Midbrain (tissue), 1 donor: ENCODE measurements around the gene RALB.

Source experiments
- DNase-seq: peaks from one replicate; lab custom pipeline; 2025; lab: John Stamatoyannopoulos, UW

RALB gene, protein sequence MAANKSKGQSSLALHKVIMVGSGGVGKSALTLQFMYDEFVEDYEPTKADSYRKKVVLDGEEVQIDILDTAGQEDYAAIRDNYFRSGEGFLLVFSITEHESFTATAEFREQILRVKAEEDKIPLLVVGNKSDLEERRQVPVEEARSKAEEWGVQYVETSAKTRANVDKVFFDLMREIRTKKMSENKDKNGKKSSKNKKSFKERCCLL

DNA sequence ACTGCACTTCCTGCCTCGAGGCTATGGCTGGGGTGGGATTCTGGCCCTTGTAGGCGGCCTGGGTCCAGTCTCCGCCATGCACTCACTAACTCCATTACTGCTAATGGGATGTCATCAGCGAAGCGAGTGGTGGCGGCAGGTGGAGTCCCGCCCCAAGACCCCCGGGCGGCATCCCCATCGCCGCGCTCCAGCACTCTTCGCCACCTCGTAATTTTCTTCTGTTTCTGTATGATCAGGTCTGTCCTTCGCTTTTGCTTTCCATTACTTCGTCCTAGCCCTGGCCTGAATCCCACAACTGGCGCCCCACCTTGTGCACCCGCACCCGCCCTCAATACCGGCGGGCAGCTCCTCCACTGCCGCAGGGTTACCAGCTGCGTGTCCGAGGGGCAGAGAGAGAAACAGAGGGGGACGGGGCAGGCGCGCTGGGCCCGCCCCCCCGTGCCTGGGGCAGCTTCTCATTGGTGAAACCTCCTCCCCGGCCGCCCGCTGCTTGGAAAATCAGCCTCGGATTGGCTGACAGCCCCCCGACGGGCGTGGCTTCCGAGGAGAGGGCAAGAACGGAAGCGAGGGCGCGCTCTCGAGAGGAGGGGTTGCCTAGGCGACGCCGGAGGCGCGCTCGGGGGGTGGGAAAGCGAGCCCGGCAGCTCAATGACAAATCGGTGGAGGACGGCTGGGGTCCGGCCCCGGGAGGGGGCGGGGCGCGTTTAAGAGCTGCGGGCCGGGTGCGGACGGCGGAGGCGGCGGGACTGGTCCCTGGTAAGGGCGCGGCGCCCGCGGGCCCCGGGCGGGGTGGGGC is at the start of gene RALB:
Gene RALB, plus strand, starts transcription at position 628 of the 796 bp plus-strand sequence. CDS start 25,813 bp downstream, outside the sequence.
- peak; percentile 99 for DNase-seq

DNA sequence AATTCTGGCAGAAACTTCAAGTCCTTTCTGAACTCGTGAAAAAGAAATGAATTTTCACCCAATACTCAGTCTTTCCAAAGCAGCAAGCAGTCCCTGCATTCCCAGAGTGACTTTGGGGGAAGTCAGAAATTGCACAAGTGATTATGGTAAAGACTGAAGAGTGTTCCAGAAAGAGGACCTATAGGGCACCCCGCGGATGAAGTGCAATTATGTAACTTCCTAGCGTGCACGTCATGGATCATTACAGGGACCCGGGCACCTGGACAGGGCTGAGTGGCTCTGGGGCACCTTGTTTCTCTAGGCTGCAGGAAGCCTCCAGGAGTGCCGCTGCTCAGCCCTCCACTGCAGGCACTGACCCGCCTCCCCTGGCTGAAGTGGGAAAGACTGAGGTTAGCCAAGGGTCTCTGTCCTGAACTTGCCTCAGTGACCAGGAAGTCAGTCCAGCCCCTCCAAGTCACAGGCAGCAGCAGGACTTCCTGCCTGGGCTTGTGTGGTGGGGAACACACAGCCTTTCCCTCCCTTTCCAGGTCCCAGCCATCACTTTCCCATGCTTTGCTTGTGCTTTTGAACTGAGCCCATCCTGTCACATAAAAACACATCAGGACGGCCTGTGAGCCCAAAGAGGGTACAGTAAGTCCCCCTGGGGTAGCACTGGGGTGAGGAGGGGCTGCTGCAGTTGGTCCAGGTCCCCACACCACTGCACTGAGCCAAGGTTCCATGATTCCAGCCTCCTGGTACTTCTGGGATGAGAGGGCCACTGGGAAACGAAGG is 49.2 kb upstream of the RALB start:
- no peak for DNase-seq

DNA sequence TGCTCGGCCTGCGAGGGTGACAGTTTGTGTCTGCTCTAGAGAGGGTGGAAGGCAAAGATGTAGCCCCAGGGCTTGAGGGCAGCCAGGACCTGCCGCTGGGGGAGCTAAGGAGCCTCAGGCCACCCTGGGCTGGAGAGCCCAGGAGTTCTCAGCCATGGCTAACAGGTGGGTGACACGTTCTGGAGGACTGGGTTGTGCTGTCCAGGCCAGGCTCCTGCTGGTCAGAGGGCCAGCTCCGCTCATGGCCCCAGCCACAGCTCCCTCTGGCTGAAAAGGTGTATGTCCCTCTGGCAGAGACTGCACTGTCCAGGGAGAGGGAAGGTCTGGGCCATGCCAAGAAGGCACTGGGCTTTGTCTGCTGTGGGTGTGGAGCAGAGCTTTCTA is 48.6 kb upstream of the RALB start:
- no peak for DNase-seq

- no peak for DNase-seq
Observed at GRCh38 chr2:120204417-120204816, 48.2 kb upstream of the RALB start.

DNA sequence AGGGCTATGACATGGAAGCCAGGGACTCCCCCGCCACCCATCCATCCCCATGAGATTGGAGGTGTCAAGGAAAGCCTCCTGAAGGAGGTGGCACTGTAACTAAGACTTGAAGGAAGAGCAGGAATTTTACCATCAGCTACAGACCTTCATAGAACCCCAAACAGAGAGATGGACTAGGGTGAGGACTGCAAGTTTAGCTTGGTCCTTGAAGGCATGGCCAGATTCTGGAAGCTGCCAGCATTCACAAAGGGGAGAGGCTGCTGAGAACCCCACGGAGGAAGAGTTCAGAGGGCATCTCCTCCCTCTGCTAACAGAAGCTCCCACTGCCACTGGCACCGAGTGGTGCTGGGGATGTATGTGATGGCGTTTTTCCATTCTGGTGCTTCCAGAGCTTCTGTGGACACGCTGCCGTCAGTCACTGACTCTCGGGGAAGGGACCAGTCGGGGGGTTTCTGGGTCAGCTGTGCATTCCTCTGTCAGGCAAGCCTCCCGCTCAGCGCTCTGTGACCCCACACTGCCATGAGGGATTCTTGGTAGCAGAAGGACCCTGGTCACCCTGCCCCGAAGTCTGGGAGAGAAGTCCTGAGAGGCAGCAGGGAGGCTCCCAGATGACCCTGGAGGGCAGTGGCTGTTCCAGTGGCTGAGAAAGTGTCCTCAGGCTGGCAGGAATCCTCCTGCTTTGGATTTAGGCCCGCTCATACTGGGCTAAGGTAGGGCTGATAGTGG is 47.5 kb upstream of the RALB start:
- DNase-seq = no peak

- DNase-seq = no peak
Observed at GRCh38 chr2:120206022-120206581, 46.5 kb upstream of the RALB start.

DNA sequence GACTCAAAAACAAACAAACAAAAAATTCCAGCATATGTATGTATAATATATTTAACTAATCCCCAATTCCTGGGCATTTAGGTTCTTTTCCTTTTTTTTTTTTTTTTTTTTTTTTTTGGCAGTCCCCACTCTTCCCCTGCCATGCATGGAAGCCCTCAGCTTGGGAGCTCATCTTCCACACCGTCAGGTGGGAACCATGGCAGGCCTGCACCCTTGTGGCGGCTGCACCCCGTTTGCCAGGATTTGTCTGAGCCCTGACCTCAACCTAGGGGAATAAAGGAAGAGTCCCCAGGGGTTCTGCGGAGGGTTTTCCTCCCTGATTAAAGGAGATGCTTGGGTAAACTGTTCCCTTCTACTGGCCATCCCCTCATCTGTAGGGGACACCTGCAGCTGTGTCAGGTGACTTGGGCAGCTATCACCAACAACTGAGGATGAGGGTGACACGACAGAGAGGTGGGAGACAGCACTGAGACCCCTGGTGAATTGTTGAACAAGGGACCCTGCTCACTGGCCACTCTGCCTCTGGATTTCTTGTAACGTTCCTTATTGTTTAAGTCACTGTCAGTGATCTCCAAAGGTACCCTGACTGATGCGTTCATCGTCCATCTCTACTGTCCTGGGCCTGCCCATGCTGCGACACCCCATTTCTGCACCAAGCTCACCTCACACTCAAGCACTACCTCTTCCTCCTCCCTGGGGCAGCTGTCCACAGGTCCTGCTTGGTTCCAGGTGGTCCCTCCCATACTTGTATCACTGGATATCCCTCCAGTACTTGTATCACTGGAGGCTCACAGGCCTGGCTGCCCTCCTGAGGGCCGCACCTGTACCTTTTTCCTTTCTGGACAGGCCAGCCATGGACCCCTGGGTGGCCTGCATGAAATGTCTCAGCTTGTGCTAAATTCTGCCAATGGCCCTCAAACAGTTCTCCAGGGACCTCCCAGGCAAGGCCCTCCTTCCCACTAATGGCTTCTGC is 44.0 kb upstream of the RALB start:
- no peak for DNase-seq

DNA sequence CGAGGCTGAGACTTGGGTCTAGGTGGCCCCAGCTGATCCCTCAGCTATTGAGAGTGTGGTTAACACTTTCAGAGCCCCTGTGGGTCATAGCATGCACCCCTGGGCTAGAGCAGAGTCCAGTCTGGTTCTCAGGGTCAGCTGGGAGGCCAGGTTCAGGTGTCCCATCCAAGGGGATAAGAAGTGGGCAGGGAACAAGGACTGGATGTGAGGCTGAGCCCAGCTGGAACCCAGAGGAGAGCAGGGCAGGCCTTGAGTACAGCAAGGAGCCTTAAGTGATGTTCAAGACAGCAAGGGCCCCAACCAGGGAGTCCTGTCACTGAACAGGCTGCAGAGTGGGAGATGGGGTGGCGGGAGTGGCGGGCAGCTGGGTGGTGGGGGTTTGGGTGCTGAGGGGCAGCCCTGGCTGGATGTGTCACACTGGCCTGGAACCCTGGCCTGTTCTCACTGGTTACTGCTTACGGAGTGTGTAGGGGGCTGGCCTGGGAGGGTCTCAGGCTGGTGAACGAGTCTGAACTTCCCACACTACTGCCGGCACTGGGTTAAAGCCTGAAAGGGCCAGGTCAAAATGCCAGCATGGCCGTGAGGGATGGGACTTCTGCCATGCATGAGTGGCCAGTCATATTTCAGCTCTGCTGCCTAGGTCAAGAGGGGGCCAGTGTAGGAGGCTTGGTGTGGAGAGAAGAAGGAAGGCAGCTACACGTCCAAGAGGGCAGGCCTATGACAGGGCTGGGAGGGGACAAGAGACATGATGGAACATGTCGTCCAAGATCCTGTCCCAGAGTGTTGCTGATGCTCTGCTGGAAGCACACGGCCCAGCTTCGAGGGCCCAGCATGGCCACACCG is 43.0 kb upstream of the RALB start:
- no peak for DNase-seq

GRCh38 chr2:120210270-120210693 is 42.4 kb upstream of the RALB start:
- DNase-seq = no peak

DNA sequence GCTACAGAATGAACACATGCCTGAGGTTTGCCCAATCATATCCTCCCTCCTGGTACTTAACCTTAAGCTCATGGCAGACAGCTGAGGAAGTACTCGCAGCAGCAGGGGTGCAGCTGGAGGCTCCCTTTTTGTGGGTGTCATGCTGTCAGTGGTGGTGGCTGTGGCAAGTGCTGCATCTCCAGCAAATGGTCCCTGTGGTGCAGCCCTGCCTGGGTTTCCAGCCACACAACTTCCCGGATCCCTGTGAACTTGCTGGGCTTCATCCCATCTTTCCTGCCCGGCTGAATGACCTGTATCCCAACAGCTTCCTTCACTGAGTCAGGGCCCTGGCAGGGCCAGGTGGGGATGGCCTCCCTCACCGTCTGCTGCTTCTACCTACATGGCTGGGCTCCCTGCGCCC is 34.5 kb upstream of the RALB start:
- no peak for DNase-seq

DNA sequence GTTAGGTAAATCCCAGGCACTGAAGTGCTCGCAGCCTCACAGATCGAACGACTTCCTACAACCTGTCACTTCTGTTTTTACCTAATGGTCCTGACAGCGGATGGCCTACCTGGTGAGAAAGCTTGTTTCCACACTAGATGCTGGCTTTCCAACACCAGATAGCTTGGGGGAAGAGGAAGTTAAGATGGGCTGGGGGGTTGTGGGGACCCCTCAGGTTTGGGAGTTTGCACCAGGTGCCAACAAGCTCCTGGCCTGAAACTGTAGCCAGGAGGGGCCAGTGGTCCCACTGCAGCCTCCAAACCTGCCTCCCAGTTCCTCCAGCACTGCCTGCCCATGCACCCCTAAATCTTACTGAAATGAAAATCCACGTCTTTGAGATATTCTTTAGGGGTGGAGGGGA is 33.4 kb upstream of the RALB start:
- DNase-seq = no peak

GRCh38 chr2:120219766-120220165 is 32.9 kb upstream of the RALB start:
- no peak for DNase-seq

GRCh38 chr2:120220756-120221155 is 31.9 kb upstream of the RALB start:
- no peak for DNase-seq

GRCh38 chr2:120221616-120222015 is 31.0 kb upstream of the RALB start:
- no peak for DNase-seq

GRCh38 chr2:120222186-120223033 is 30.2 kb upstream of the RALB start:
- DNase-seq = no peak

DNA sequence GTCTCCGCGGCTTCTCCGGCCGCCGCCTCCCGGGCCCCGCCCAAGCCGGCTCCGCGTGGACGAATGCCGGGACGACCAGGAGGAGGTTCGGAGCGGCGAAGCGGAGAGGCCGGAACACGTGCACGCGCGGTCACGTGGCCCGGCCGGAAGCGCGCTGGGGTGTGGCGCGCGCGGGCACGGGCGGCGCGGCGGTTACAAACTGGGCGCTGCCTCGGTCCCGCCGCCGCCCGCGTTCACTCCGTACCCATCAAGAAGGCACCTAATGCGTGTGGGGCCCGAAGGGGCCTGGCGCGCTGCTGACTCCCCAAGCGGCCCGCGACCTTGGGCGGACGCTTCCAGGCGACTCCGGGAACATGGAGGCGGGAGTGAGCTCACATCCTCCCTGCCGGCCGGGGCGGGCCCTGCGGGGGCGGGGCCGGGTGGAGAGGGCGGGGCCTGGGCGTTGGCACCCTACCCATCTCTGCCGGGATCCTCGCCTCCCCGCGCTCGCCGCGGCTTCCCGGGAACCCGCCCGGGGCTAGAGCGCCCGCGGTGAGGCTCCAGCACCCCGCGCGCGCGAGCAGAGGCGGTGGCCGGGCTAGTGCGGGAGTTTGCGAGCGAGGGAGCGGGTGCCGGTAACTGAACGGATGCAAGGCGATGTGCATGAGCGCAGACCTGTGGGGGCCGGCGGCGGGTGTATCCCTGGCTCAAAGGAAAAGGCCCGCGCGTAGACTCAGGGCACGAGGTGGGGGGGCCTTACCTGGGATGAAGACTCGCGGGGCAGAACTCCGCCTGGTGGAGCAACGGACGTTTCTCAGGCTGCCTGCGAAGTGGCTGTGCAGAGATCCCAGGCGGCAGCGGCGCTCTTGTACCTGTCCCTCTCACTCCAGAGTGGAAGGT is 29.4 kb upstream of the RALB start, which contains the start of gene TMEM185B:
Gene TMEM185B, minus strand, starts transcription at position 367 of the 879 bp plus-strand sequence. CDS start 424 bp downstream, outside the sequence.
- DNase-seq = peak; percentile 87

DNA sequence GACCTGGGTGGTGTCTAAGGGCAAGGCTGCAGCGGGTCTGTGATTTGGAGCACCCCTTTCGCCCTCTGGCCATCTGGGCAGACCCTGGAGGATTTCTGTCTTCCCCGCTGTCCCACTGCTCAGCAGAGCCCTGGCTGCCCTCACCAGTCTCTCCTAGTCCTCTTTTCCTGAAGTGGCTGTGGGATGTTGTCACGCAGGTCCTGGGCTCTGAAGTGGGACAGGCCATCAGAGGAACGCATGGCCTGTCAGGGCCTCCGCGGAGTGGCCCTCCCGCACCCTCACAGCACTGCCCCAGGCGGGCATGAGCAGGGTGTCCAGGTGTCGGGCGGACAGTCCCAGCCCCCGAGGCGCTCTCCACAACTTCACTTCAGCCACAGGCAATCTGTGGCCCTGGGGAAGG is 28.4 kb upstream of the RALB start:
- DNase-seq = no peak
